Sigmoid colon (tissue), 7 donors: ENCODE results near the gene ABI3BP. TPM values are rescaled to one million over a fixed set of nuclear protein-coding genes. Genes with fewer than 3 reads are reported as not detected.

ENCODE experiments used
- DNase-seq: peaks from one replicate; pipeline ENCODE4 v3.0.0-alpha.2; 2019
- H3K27ac ChIP-seq, 4 donors: fragments of 200-600 bp; sonication (generic); one replicate each; pipeline ENCODE4 v1.5.1; 2016 to 2019; ENCODE audit warnings: mild to moderate bottlenecking in 1 of 4
- H3K27me3 ChIP-seq, 3 donors: fragments of 200-600 bp; sonication (generic); one replicate each; pipeline ENCODE4 v1.5.1; 2019; ENCODE audit warnings: mild to moderate bottlenecking in 1 of 3
- H3K36me3 ChIP-seq, 4 donors: fragments of 200-600 bp; sonication (generic); one replicate each; pipeline ENCODE4 v1.5.1; 2016 to 2019
- H3K4me1 ChIP-seq, 4 donors: fragments of 200-600 bp; sonication (generic); one replicate each; pipeline ENCODE4 v1.5.1; 2017 to 2019
- H3K4me3 ChIP-seq, 4 donors: fragments of 200-600 bp; sonication (generic); one replicate each; pipeline ENCODE4 v1.5.1; 2017 to 2019; ENCODE audit warnings: mild to moderate bottlenecking in 2 of 4, moderate library complexity in 1 of 4
- H3K9me3 ChIP-seq, 4 donors: fragments of 200-600 bp in 3 of 4; sonication (generic) in 3 of 4; one replicate each; pipeline versions ENCODE4 v1.5.1 to v1.6.1; 2013 to 2019
- EP300 ChIP-seq, 4 donors: sonication (generic); formaldehyde crosslinking; IDR thresholded peaks; one replicate each; pipeline ENCODE4 v1.6.1; 2017; ENCODE audit warnings: antibody characterized with exemption in 4 of 4
- POLR2A ChIP-seq, 2 donors: fragments of 450-650 bp; IDR thresholded peaks; one replicate each; pipeline ENCODE4 v1.6.1; 2016; ENCODE audit warnings: antibody characterized with exemption in 2 of 2, mild to moderate bottlenecking in 2 of 2, moderate library complexity in 2 of 2
- POLR2AphosphoS5 ChIP-seq, 4 donors: sonication (generic); formaldehyde crosslinking; IDR thresholded peaks; one replicate each; pipeline ENCODE4 v1.6.1; 2017; ENCODE audit warnings: antibody characterized with exemption in 4 of 4
- WGBS, 2 donors: extraction: QIAGEN DNeasy Blood & Tissue Kit; methylation state at CpG; one replicate each; pipeline ENCODE4 v1.1.7; 2013; 5-methylcytosine and 5-hydroxymethylcytosine counted together
- intact Hi-C: fragments of 100-400 bp; cut with DNase I; formaldehyde crosslinking; loops from one replicate; pipeline ENCODE4 v1.15.1; 2023
- polyA plus RNA-seq, 3 donors: library from polyadenylated mRNA; stranded (reverse); fragments of 200-250 nt; gene quantifications; one replicate each; pipeline ENCODE4 v1.2.3, GENCODE V29; 2013
- total RNA-seq, 4 donors: library from RNA; depleted of rRNA; stranded (reverse); fragments of >200 nt; gene quantifications; one replicate each; pipeline ENCODE4 v1.1.0, GENCODE V29; 2016
- TF ChIP-seq, protein P1 (sequence below), 4 experiments: fragments of 450-650 bp in 3 of 4; fragments of 200-600 bp in 1 of 4; IDR thresholded peaks; one replicate each; pipeline ENCODE4 v1.5.1; 2016 to 2019; ENCODE audit warnings: antibody characterized with exemption in 4 of 4, mild to moderate bottlenecking in 3 of 4, moderate library complexity in 2 of 4
- donor health status: healthy with polysubstance abuse.
- donor health status: Bipolar disorder and iron deficiency.
- donor health status: healthy.

ABI3BP gene
- total and polyA plus RNA-seq, 7 donors = 1.2 to 177 (median 30.4) TPM

DNA sequence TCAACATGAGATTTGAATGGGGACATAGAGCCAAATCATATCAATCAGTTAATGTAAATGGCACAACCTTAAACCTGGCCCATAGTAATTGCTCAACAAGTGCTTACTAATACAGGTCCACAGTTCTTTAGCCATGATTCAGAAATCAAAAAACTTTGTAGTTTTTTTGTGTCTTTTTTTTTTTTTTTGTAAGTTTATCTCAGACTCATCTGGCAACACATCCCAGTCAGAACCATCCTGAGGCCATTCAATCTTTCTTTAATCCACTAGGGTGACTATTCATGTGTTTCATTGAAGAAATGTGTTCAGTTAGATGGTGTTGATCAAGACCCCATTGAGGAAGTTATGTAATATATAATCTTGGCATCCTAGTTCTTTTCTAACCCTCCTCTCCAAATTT is 65.4 kb downstream of the ABI3BP start:
- no peaks in the 10 kb centered on the region for H3K27me3 ChIP-seq
- DNase-seq = no peak
- TF ChIP-seq, protein P1, sequence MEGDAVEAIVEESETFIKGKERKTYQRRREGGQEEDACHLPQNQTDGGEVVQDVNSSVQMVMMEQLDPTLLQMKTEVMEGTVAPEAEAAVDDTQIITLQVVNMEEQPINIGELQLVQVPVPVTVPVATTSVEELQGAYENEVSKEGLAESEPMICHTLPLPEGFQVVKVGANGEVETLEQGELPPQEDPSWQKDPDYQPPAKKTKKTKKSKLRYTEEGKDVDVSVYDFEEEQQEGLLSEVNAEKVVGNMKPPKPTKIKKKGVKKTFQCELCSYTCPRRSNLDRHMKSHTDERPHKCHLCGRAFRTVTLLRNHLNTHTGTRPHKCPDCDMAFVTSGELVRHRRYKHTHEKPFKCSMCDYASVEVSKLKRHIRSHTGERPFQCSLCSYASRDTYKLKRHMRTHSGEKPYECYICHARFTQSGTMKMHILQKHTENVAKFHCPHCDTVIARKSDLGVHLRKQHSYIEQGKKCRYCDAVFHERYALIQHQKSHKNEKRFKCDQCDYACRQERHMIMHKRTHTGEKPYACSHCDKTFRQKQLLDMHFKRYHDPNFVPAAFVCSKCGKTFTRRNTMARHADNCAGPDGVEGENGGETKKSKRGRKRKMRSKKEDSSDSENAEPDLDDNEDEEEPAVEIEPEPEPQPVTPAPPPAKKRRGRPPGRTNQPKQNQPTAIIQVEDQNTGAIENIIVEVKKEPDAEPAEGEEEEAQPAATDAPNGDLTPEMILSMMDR (IDR thresholded peaks at IDR 0.05) = no peak
- TF ChIP-seq EP300 (IDR thresholded peaks at IDR 0.05) = no peak
- TF ChIP-seq POLR2AphosphoS5 (IDR thresholded peaks at IDR 0.05) = no peak
- TF ChIP-seq POLR2A (IDR thresholded peaks at IDR 0.05) = no peak
- H3K27ac ChIP-seq = no peak overlapping the region
- intact Hi-C loops = no loop called here
- no peaks in the 10 kb centered on the region for H3K36me3 ChIP-seq
- no peak overlapping the region for H3K4me3 ChIP-seq
- no peaks in the 10 kb centered on the region for H3K9me3 ChIP-seq
- H3K4me1 ChIP-seq = peaks cover 0 to 7% (median 0%) of the 10 kb centered on the region in 4 donors

DNA sequence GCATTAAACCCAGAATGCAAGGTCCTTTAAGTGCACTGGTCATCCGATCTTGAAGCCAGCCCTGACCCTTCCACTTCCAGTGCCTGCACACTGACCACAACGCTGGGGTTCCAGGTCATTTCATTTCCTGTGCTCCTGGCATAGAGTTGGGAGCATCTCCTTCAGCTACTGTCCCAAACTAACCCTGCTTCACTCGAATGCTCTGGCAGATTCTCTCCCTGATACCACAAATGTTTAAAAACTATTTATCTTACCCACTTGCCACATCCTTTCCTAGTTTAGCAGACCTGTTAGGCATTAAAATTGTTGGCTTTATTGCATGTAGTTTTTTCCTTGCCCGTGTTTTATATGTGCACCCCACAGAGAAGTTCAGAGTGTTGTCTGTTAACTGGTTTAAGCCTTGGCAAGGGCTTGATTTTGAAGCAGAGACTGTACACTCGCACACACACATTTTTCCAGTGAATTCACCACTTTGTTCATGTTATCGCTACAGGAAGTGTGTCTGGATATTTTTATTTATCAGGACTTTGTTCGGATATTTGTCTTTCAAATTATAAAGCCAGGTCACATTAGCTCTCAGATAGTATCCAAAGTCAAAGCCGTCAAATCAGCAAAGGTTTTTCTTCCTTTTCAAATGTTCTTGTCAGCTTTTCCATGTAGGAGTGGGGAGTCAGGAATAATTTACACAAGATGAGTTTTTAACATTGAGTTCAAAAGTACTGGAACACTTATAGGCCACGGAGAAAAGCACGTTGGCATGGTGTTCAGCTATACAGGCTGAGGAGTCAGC is 77.3 kb downstream of the ABI3BP start:
- Histone ChIP-seq H3K36me3 (no peaks in the 10 kb centered on the region), H3K4me3 (no peak overlapping the region), H3K9me3 (no peaks in the 10 kb centered on the region), H3K27me3 (no peaks in the 10 kb centered on the region), H3K4me1 (peaks cover 0 to 34% (median 9%) of the 10 kb centered on the region in 4 donors), H3K27ac (peak overlapping the region in 2 of 4 donors; percentile 9 to 57)
- intact Hi-C loops = no loop called here
- DNase-seq = no peak
- TF ChIP-seq EP300 (IDR thresholded peaks at IDR 0.05) (no peak), POLR2AphosphoS5 (IDR thresholded peaks at IDR 0.05) (no peak), POLR2A (IDR thresholded peaks at IDR 0.05) (no peak)
- TF ChIP-seq, protein P1 (IDR thresholded peaks at IDR 0.05) = no peak
- 75 to 80% methylated on average over 10 of the region's 10 CpGs for WGBS, 2 donors

DNA sequence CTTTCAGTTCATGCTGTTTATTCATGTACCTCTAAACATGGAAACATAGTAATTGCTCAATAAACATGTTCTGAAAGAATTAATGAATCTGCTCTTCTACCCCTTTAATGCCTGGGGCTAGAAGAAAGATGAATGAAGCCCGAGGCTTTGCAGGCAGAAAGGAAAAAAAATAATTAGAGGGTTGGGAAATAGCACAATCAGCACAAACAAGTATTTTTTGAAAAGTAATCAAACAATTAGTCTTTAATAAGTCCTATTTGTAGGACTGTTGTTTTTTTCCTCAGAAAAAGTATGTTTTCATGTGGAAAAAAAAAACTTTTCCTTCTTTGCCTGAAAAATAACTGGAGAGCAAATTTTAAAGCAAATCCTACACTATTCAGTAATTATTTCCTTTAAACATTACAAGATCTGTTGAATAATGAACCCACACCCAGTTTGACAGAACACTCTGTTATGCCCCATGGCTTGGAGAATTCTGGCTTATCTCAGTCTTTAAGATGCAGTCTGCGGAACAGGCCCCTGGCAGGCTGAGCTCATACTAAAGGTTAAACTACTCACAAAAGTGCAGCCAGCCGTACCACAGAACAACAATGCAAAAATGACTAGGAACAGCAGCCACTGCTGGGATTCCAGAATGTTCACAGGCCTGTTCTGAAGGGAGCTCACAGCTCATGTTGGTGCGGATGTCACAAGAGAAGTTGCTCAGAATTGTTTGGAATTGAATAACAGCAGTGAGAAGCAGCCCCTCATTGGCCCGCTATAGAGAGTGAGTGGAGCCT is 79.2 kb downstream of the ABI3BP start:
- DNase-seq = peak; percentile 64
- intact Hi-C loops = no loop called here
- H3K27me3 ChIP-seq = no peaks in the 10 kb centered on the region

DNA sequence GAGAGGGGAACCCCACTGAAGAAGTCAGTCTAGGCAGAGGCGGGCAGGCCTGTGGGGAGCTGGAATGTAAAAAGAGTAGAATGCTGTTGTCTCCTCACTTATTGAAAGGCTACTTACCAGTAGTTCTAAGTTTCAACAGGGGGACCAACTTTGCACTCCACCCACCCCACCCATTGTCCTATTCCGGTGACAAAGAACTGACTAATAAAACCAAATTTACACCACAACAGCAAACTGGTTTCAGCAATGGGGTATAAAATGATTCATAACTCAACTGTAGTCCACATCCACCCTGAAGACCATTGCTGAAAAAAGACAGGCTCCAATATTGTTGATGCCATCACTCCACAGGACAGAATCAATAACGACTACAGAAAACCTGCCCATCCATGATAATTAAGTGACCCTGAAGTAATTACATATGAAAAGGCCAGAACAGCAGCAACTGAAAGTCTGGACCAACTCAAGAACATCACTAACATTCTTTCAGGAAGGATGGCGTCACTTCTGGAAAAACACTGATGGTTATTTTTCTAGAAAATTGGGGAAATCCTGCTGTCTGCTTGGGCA is 80.2 kb downstream of the ABI3BP start:
- Histone ChIP-seq H3K27me3 (no peaks in the 10 kb centered on the region), H3K27ac (no peak overlapping the region), H3K36me3 (no peaks in the 10 kb centered on the region), H3K9me3 (no peaks in the 10 kb centered on the region), H3K4me1 (peaks cover 0 to 34% (median 9%) of the 10 kb centered on the region in 4 donors), H3K4me3 (no peak overlapping the region)
- TF ChIP-seq POLR2AphosphoS5 (IDR thresholded peaks at IDR 0.05) (no peak), POLR2A (IDR thresholded peaks at IDR 0.05) (no peak), EP300 (IDR thresholded peaks at IDR 0.05) (no peak)
- TF ChIP-seq, protein P1 (IDR thresholded peaks at IDR 0.05) = no peak
- intact Hi-C loops = no loop called here
- DNase-seq = no peak
- 89 to 92% methylated on average over 4 of the region's 4 CpGs for WGBS, 2 donors

More for the DNA sequence above, 79.2 kb downstream of the ABI3BP start:
- no peaks in the 10 kb centered on the region for H3K36me3 ChIP-seq
- 82 to 90% methylated on average over 5 of the region's 5 CpGs for WGBS, 2 donors
- H3K4me1 ChIP-seq = peaks cover 0 to 34% (median 9%) of the 10 kb centered on the region in 4 donors
- H3K4me3 ChIP-seq = no peak overlapping the region
- TF ChIP-seq, protein P1 (IDR thresholded peaks at IDR 0.05) = no peak
- TF ChIP-seq EP300 (IDR thresholded peaks at IDR 0.05) (no peak), POLR2A (IDR thresholded peaks at IDR 0.05) (no peak), POLR2AphosphoS5 (IDR thresholded peaks at IDR 0.05) (peak in 2 of 4 donors; percentile 16 to 40)
- H3K27ac ChIP-seq = peak overlapping the region; percentile 24 to 57 (median 36)
- H3K9me3 ChIP-seq = no peaks in the 10 kb centered on the region
